CD4-positive, alpha-beta T cell treated with Interleukin-4 for 4 hours (primary cell): ENCODE measurements around the gene ITGBL1.
"Not testable (repeated sequence)": the region's sequence is repeated elsewhere in the genome, so short reads cannot be mapped to it uniquely, and the experiment has no call there.

ENCODE experiments used
- DNase-seq: peaks from one replicate; pipeline ENCODE4 v3.0.0-alpha.2; 2020

ITGBL1 gene

GRCh38 chr13:101514100-101514499 is 61.6 kb downstream of the ITGBL1 start:
- no peak for DNase-seq

GRCh38 chr13:101514695-101515275 is 62.3 kb downstream of the ITGBL1 start:
- peak; percentile 44 for DNase-seq

DNA sequence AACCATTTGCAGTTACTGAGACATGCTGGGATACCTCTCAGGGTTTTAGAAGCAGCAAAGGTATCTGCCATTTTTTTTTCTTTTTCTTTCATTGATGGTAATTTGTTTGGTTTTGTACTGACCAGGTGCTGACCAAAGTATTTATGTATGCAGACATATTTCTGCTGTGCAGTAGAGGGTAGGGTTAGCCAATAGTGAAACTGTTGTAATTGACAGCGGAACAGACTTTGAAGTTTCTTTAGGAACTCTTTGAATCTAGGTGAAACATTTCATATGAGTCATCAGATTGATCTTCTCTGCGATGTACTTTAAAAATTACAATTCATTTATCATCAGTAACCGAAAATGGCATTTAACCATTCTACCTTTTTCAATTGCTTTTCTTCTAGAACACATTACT is 63.0 kb downstream of the ITGBL1 start:
- no peak for DNase-seq

DNA sequence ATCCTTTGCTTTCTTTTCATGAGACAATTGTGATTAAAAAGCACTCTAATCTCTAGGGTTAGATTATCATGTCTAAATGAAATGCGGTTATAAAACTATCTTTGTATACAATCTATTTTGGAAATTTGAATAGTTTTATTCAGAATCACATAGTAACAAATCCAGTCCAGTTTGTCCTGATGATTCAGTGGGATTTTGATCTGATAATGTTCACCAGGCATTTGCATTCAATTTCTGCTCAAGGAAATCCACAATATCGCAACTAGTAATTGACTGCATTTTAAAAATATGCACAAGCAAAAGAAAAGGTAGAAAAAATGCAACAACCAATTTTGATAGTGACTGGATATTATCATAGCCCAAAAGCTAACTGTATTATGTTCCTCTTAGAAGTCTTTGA is 63.8 kb downstream of the ITGBL1 start:
- no peak for DNase-seq

GRCh38 chr13:101520672-101521071 is 68.2 kb downstream of the ITGBL1 start:
- DNase-seq: peak; percentile 49

GRCh38 chr13:101521371-101521770 is 68.9 kb downstream of the ITGBL1 start:
- no peak for DNase-seq

DNA sequence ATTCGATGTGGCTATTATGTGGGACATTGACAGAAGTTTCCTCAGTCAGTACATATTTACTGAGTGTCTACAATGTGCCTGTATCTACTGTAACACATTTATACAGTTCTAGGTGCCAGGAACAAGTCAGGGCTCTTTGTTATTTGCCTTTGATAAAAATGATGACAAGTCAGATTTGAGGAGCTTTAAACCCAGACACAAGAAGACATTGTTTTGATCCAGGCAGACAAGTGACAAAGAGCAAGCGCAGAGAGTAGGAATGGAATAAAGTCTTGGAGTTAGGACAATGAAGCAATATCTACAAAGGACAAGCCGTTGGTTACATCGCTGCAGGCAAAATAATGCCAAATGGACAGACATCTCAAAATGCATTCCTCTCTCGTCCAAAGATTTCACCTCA is 70.1 kb downstream of the ITGBL1 start:
- no peak for DNase-seq

GRCh38 chr13:101523154-101524131 is 71.0 kb downstream of the ITGBL1 start:
- no peak for DNase-seq

DNA sequence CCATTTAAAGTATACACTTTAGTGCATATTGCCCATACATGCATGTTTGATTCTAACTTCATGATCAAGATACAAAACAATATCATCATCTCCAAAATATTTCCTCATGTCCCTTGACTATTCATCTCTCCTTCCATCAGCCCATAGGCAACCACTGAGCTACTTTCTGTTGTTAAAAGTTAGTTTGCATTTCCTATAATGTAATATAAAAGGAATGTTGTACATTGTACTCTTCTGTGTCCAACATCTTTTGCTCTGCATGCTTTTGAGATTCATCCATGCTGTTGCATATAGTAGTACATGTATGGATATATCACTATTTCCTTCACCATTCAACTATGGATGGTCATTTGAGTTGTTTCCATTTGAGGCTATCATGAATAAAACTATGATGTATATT is 74.7 kb downstream of the ITGBL1 start:
- no peak for DNase-seq

GRCh38 chr13:101529422-101529821 is 76.9 kb downstream of the ITGBL1 start:
- DNase-seq: no peak

DNA sequence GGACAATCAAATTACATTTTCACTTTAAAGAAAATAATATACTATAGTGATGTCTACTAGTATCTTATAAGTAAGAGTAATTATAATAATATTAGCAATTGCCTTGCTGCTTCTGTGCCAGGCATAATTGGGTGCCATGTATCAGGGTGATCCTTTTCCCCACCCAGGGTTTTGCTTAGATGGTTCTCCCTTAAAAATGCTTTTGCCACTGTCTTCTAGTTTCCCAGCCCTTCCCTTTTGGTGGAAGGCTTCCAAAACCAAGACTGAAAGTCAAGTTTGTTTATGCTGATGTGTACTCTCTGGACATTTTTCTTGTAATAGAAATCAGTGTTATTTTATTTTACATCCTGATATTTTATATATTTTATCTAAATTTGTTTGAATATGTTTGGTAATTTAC is 77.8 kb downstream of the ITGBL1 start:
- DNase-seq: no peak

- no peak for DNase-seq
Measured at GRCh38 chr13:101535192-101535746, 82.8 kb downstream of the ITGBL1 start.

- DNase-seq: no peak
Measured at GRCh38 chr13:101536079-101536478, 83.6 kb downstream of the ITGBL1 start.

DNA sequence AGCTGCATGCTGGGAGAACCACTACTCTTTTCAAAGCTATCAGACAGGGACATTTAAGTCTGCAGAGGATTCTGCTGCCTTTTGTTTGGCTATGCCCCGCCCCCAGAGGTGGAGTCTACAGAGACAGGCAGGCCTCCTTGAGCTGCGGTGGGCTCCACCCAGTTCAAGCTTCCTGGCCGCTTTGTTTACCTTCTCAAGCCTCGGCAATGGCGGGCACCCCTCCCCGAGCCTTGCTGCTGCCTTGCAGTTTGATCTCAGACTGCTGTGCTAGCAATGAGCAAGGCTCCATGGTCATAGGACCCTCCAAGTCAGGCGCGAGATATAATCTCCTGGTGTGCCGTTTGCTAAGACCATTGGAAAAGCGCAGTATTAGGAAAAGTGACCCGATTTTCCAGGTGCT is 92.1 kb downstream of the ITGBL1 start:
- not testable (repeated sequence) for DNase-seq

DNA sequence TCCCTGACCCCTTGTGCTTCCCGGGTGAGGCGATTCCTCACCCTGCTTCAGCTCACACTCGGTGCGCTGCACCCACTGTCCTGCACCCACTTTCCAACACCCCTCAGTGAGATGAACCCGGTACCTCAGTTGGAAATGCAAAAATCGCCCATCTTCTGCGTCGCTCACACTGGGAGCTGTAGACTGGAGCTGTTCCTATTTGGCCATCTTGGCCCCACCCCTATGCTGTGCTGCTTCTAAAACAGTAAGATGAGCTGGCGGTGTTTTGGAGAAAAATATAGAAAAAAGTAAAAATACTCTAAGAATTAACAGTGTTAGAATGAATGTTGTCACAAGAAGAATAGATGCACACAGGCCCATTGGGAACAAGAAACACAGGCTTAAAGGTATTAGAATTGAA is 92.5 kb downstream of the ITGBL1 start:
- DNase-seq: no peak

GRCh38 chr13:101545521-101545920 is 93.0 kb downstream of the ITGBL1 start:
- no peak for DNase-seq

DNA sequence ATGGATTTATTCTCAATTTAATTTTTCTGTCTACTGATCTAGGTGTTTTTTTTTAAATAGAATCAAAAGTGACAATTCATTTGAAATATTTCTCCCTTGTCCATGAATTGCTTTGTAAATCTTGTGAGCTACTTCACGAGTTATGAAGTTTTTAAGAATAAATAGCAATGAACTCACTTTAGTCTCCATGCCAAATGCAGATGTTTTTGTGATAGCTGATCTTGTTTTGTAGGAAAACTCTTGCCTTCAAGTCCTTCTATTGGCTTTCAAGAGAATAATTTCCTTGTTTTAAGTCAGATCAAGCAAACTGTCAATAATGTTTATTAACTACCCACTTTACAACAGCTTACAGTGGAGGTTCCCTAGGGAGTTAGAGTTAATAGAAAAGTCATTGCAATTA is 99.8 kb downstream of the ITGBL1 start:
- no peak for DNase-seq

GRCh38 chr13:101552786-101553185 is 100.3 kb downstream of the ITGBL1 start:
- no peak for DNase-seq

DNA sequence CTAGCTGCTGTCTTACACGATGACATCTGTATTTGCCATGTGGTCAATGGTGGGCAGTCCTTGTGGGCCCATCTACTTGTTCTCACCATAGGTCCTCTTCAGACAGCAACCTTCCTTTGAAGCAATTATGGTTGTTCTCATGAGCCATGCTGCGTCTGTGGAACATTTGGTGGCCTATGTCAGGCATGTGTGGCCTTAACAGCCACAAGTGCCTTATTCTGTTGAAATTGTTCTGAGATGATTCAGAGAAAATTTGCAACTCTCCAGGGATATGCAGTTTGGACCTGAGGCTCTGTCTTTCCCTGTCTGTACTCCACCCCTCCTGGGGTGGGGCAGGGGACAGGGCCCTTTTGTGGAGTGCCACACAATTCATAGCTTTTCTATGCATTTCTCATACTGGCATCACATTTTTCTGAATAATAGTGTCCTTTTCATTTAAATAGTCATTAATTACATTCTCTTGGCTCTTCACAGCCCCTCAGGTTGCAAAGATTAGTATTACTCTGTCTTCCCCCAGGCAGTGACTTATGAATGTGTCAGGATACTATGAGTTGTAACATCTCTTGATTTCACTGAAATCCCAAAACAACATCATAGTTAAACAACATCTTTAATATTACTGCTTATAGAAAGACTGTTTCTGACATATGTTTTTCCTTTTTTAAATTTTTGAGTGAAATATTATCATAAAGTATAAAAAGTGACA is 102.1 kb downstream of the ITGBL1 start:
- DNase-seq: no peak

DNA sequence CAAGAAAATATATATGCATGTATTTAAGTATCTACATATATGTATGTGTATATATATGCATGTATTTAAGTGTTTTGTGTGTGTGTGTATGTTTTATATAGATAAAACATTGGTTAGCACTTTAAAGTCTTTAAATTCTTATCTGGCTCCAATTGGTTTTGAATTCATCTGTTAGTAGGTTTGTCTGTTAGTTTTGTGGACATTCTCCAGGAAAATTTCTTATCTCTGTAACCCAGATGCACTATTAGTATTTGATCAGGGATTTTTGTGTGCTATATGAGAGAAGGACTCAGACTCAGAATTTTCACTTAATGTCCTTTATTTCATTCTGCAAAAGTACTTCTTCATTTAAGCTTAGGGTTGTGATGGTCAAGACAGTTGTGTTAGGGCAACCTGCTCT is 103.1 kb downstream of the ITGBL1 start:
- no peak for DNase-seq

GRCh38 chr13:101556676-101557123 is 104.2 kb downstream of the ITGBL1 start:
- no peak for DNase-seq

- DNase-seq: no peak
Measured at GRCh38 chr13:101565317-101565716, 112.8 kb downstream of the ITGBL1 start.

DNA sequence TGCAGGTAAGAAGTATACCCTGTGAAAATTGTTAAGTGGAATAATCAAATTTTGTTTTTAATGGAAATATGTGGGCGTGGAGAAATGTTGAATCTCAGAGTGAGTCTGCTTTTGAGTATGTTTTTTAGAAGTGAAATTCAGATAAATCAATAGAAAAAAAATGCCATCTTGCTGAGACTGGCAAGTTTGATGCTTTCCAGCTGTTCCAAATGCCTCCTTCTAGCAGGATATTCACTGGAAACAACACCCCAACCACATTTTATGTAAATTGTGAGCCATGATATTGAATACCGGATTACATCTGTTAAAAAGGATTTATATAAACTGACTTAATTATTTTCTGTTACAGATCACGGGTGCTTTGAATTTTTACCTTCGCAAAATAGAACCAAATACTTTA is 115.4 kb downstream of the ITGBL1 start:
- no peak for DNase-seq
